HG02884 (cell line): ENCODE data around the gene NDUFA3.

Experiments used
- ATAC-seq: cut with Tn5 transposase; IDR thresholded peaks from one replicate; pipeline ENCODE4 v1.9.1; 2021; ENCODE audit warnings: mild to moderate bottlenecking, moderate library complexity; ENCODE audit not compliant: unreplicated experiment

The NDUFA3 gene

DNA sequence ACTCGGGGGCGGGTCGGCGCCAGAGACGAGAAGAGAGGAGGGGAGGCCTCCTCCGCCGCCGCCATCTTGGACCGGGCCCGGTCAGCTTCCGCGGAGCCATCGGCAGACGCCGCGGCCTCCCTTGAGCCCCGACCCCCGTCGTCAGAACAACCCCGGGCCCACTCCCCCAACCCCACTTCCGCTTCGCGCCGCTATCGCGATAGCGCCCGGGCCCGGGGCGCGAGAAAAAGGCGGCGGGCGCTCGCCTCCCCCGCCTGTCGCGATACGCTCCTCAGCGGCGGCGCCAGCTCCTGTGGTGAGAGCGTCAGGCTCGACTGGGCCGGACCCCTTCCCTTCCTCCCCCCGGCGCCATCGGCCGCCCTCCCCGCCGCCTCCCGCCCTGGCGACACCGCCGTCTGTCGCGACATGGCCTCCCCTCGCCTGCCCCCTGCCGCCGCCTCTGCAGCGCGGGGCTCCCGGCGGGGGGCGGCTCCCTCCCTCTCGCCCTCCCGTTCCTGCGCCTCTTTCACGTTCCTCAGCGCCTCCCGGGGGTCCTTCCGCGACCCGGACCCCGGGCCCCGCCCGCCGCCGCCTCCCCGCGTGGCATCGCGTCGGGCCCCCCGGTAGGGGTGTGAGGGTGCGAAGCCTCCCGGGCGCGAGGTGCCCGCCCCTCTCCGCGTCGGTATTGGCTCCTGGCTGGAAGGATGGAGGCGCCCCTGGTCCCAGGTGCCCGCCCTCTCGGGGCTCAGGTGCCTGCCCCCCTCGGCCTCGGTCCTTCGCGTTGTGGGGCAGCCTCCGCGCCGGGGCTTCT is 35.2 kb downstream of the NDUFA3 start, which contains the start of gene CNOT3:
TSS of gene CNOT3 (plus strand) at position 64 of the 790 bp plus-strand sequence. CDS start 5,217 bp downstream, outside the sequence.
- ATAC-seq: no peak

- no peak for ATAC-seq
Measured at GRCh38 chr19:54138489-54139256, 36.0 kb downstream of the NDUFA3 start.

DNA sequence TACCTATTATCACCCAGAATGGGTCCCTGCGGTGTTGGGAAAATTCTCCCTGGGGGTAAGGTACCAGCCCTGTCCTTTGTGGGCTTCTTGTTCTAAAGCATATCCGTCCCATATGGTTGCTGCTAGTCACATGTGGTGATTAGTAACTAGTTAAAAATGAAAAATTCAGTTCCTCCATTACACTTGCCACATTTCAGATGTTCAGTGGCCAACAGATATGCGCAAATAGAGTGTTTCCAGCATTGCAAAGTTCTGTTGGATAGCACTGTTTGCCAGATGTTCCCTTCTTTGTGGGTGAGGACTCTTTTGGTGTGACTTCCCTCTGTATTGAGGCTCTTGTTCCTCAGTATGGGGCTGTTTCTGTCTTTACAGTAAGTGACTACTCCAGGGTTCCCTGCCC is 38.7 kb downstream of the NDUFA3 start:
- ATAC-seq: no peak

- no peak for ATAC-seq
Measured at GRCh38 chr19:54142166-54142780, 39.6 kb downstream of the NDUFA3 start.

DNA sequence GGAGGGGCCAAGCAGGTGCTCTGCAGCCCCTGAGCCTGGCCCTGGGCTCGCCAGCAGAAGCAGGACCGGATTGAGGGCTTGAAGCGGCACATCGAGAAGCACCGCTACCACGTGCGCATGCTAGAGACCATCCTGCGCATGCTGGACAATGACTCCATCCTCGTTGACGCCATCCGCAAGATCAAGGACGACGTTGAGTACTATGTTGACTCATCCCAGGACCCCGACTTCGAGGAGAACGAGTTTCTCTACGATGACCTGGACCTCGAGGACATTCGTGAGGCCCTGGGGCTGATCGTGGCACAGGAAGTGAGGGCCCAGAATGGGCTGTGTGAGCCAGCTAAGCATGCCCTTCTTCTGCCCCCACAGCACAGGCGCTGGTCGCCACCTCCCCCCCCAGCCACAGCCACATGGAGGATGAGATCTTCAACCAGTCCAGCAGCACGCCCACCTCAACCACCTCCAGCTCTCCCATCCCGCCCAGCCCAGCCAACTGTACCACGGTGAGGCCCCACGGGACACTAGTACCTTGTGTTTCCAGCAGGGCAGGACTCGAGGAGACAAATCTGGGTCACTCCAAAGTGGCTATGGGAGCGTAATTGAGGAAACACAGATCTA is 43.0 kb downstream of the NDUFA3 start:
- ATAC-seq: no peak

GRCh38 chr19:54147676-54148075 is 45.0 kb downstream of the NDUFA3 start:
- no peak for ATAC-seq

DNA sequence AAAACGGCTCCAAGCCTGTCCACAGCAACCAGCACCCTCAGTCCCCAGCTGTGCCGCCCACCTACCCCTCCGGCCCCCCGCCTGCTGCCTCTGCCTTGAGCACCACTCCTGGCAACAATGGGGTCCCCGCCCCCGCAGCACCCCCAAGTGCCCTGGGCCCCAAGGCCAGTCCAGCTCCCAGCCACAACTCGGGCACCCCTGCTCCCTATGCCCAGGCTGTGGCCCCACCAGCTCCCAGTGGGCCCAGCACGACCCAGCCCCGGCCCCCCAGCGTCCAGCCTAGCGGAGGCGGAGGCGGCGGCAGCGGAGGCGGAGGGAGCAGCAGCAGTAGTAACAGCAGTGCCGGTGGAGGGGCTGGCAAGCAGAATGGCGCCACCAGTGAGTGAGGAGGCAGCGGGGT is 45.5 kb downstream of the NDUFA3 start:
- ATAC-seq: no peak

DNA sequence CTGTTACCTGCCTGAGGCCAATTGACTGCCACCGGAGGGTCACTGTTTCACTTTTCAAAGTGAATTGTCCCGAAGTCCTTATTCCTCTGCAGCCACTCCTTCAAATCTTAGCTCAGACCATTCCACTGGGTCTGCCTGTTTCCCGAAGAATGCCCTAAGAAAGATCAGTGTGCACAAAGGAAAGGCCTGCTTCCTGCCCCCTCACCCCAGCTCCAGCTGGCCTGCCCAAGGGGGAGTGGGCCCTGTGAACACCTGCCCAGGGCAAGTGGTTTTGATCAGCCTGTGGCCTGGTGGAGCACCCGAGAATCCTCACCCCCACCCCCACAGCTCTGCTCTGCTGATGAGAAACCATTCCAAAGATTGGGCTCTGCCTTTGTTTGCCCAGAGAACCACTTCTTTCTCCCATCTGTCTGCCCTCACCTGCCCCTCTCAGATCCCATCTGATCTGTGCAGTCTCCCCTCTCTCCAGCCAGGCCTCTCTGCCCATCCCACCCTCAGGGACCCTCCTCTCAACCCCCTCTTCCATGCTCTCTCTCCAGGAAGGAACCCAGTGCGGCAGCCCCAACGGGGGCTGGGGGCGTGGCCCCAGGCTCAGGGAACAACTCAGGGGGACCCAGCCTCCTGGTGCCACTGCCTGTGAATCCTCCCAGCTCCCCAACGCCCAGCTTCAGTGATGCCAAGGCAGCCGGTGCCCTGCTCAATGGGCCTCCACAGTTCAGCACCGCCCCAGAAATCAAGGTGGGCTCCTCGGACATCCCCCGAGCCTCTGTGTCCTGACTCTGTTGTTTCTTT is 46.6 kb downstream of the NDUFA3 start:
- ATAC-seq: no peak

- ATAC-seq: no peak
Measured at GRCh38 chr19:54151362-54152035, 48.8 kb downstream of the NDUFA3 start.

GRCh38 chr19:54152267-54152666 is 49.6 kb downstream of the NDUFA3 start:
- ATAC-seq: no peak

DNA sequence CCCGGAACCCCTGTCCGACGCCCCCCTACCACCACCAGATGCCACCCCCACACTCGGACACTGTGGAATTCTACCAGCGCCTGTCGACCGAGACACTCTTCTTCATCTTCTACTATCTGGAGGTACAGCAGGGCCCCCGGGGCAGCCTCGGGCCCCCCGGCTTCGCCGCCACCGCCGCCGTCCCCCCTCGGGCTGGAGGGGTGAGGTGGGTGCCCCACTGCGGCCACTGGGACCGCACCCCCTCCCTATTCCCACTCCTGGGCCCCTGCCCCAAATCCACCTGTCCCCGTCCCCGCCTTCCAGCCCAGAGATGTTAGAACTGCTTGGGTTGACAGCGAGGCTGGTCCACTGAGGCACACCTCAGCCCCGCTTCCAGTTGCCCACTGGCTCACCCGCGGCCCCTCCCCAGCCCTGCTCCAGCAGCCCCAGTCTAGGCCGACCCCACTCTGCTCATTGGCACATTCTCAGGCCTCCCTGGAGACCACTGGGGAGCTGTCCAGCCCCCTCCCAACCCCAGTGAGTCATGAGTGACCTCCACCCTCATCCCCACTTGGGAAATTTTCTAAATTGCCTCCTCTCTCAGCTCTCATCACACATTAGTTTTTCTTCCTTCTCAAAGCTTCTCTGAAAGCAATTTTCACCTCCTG is 50.3 kb downstream of the NDUFA3 start:
- no peak for ATAC-seq

- no peak for ATAC-seq
Measured at GRCh38 chr19:54153731-54154326, 51.2 kb downstream of the NDUFA3 start.

GRCh38 chr19:54154603-54155345 is 52.1 kb downstream of the NDUFA3 start:
- ATAC-seq: no peak

GRCh38 chr19:54155694-54156093 is 53.0 kb downstream of the NDUFA3 start:
- no peak for ATAC-seq

DNA sequence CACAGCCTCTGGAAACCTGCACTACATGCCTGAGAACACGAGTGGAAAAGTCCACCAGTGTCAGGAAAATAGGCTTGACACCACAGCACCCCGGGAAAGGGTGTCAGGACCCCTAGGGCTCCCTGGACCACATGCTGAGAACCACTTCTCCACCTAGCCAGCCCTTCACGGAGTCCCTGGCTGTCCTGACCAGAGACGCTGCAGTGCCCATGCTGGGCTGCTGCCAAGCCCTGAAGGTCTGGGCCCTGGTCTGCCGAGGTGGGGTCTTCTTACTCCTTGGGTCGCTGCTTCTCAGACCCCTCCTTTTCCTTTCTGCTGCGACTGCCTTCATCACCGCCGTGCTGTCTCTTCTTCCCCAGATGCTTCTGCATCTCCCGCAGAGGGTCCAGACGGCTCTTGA is 53.8 kb downstream of the NDUFA3 start:
- ATAC-seq: no peak

DNA sequence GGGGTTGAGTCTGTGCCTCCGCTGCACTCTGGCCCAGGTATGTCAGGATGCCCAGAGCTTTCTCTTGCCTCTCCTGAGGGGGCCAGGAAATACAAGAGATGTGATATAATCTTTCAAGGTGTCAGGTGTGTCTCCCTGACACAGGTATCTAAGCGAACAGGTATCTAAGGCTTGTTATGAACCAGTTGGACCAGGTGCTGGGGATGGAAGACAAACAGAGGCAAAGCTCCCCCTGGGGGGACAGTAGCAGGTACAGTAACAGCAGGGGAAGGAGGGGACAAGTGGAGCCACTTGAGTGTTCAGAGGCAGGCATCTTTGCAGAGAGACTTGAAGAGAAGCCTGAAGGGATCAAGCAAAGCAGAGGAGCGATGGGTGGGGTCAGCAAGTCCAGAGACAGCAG is 54.3 kb downstream of the NDUFA3 start:
- ATAC-seq: no peak
